ENCODE measurements around the gene ENKUR.
"Not testable (repeated sequence)": the region's sequence is repeated elsewhere in the genome, so short reads cannot be mapped to it uniquely, and the experiment has no call there.

Gene ENKUR

GRCh38 chr10:24973163-24973562 lies 42.8 kb downstream of the ENKUR start:
- DNase-seq (ENCODE audit: low read depth), result no peak

GRCh38 chr10:24971374-24971773 lies 44.6 kb downstream of the ENKUR start:
- no peak for DNase-seq (ENCODE audit: low read depth)

GRCh38 chr10:24969841-24970281 lies 46.1 kb downstream of the ENKUR start:
- no peak for DNase-seq (ENCODE audit: low read depth)

GRCh38 chr10:24968951-24969350 lies 47.0 kb downstream of the ENKUR start:
- not testable (repeated sequence) for DNase-seq (ENCODE audit: low read depth)

- DNase-seq (ENCODE audit: low read depth), result no peak
Measured at GRCh38 chr10:24968349-24968748, 47.6 kb downstream of the ENKUR start.

GRCh38 chr10:24966962-24967481 lies 48.9 kb downstream of the ENKUR start:
- DNase-seq (ENCODE audit: low read depth), result no peak

- DNase-seq (ENCODE audit: low read depth), result no peak
Measured at GRCh38 chr10:24965051-24965450, 50.9 kb downstream of the ENKUR start.

GRCh38 chr10:24963521-24964041 lies 52.4 kb downstream of the ENKUR start:
- no peak for DNase-seq (ENCODE audit: low read depth)

- DNase-seq (ENCODE audit: low read depth), result no peak
Measured at GRCh38 chr10:24962995-24963394, 53.0 kb downstream of the ENKUR start.

GRCh38 chr10:24961582-24961981 lies 54.4 kb downstream of the ENKUR start:
- DNase-seq (ENCODE audit: low read depth), result no peak

GRCh38 chr10:24959382-24959730 lies 56.6 kb downstream of the ENKUR start:
- DNase-seq (ENCODE audit: low read depth), result no peak

- DNase-seq (ENCODE audit: low read depth), result no peak
Measured at GRCh38 chr10:24958721-24959381, 57.1 kb downstream of the ENKUR start.

GRCh38 chr10:24958091-24958720 lies 57.8 kb downstream of the ENKUR start:
- DNase-seq (ENCODE audit: low read depth), result peak; percentile 90

- not testable (repeated sequence) for DNase-seq (ENCODE audit: low read depth)
Measured at GRCh38 chr10:24957624-24958051, 58.3 kb downstream of the ENKUR start.

GRCh38 chr10:24953675-24954074 lies 62.3 kb downstream of the ENKUR start:
- DNase-seq (ENCODE audit: low read depth), result no peak

- peak; percentile 75 for DNase-seq (ENCODE audit: low read depth)
Measured at GRCh38 chr10:24952707-24953645, 63.0 kb downstream of the ENKUR start.

- no peak for DNase-seq (ENCODE audit: low read depth)
Measured at GRCh38 chr10:24952143-24952706, 63.7 kb downstream of the ENKUR start, which contains the start of gene PRTFDC1. Gene PRTFDC1 (minus strand): TSS chr10:24952606. CDS start chr10:24952575, 31 bp downstream.

- no peak for DNase-seq (ENCODE audit: low read depth)
Measured at GRCh38 chr10:24951201-24952142, 64.5 kb downstream of the ENKUR start.

GRCh38 chr10:24950439-24950838 lies 65.5 kb downstream of the ENKUR start:
- no peak for DNase-seq (ENCODE audit: low read depth)

GRCh38 chr10:24949616-24950015 lies 66.3 kb downstream of the ENKUR start:
- DNase-seq (ENCODE audit: low read depth), result no peak

All from fibroblast of the conjunctiva (primary cell).